ENCODE data around the gene MIEF1.
A peak's percentile ranks its signal among the peaks of the same experiment; 100 is the strongest.

DNA sequence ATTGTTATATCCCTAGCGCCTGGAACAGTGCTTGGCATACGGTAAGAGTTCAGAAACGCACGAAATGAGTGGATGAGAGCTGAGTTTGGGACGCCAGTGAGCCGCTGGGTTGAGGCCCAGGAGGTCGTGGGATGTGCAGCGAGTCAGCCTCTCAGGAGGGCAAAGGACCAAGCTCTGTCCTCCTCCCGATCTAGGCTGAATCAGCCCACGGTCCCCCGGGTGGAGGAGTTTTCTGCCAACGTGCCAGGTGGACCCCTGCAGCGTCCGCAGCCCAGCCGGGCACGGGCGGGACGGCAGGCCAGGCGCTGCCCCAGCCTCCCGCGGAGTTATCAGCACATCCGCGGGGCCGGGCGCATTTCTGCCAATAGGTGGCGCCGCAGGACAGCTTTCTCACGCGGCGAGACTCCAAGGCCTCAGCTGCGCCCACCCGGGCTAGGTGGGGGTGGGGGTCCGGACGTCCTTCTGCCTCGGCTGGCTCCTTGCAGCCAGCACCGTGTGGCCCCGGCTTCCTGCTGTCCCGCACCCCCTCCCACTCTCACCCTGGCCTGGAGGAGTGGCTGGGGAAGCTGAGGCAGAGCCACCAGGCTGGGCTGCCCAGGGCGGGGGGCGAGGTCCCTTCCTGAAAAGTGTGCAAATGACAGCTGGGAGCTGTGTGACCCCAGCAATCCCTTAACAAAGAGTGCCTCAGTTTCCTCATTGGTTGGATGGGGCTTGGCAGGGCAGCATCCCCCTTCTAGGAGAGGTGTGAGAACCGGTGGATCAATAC is 32.7 kb downstream of the MIEF1 start:
- TF ChIP-seq TEAD4 (IDR thresholded peaks at IDR 0.05): peak; percentile 99
- TF ChIP-seq CEBPB (IDR thresholded peaks at IDR 0.05): no peak
- 0 out of 2 replicates have a peak, but pooled peaks have one; percentile 31 for TF ChIP-seq YY1 (IDR thresholded peaks at IDR 0.05; ENCODE audit: low read depth)
- peak; percentile 95 for TF ChIP-seq RAD21 (IDR thresholded peaks at IDR 0.05; ENCODE audit: low read depth)
- TF ChIP-seq, protein P1, sequence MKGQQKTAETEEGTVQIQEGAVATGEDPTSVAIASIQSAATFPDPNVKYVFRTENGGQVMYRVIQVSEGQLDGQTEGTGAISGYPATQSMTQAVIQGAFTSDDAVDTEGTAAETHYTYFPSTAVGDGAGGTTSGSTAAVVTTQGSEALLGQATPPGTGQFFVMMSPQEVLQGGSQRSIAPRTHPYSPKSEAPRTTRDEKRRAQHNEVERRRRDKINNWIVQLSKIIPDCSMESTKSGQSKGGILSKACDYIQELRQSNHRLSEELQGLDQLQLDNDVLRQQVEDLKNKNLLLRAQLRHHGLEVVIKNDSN (IDR thresholded peaks at IDR 0.05): no peak

Data from Ishikawa (cell line).